NCI-H128 (cell line): ENCODE measurements around the gene SEMA3B.
"Not testable (repeated sequence)": the region's sequence is repeated elsewhere in the genome, so short reads cannot be mapped to it uniquely, and the experiment has no call there.

Experiments
- DNase-seq: peaks from one replicate; lab custom pipeline; 2025; ENCODE audit not compliant: unreplicated experiment; lab: John Stamatoyannopoulos, UW

The SEMA3B gene

GRCh38 chr3:50312041-50312440 is 43.1 kb downstream of the SEMA3B start:
- DNase-seq, result not testable (repeated sequence)

- no peak for DNase-seq
These were observed 45.4 kb downstream of the SEMA3B start for GRCh38 chr3:50314342-50314741.

- no peak for DNase-seq
These were observed 45.9 kb downstream of the SEMA3B start for GRCh38 chr3:50314816-50315215.

- DNase-seq, result no peak
These were observed 47.8 kb downstream of the SEMA3B start for GRCh38 chr3:50316657-50317242.

GRCh38 chr3:50317300-50317699 is 48.4 kb downstream of the SEMA3B start:
- no peak for DNase-seq

GRCh38 chr3:50318163-50318562 is 49.2 kb downstream of the SEMA3B start:
- no peak for DNase-seq

- DNase-seq, result no peak
These were observed 49.7 kb downstream of the SEMA3B start for GRCh38 chr3:50318615-50319014.

GRCh38 chr3:50319181-50319893 is 50.4 kb downstream of the SEMA3B start:
- no peak for DNase-seq

GRCh38 chr3:50319894-50320625 is 51.1 kb downstream of the SEMA3B start:
- DNase-seq, result no peak

- no peak for DNase-seq
These were observed 51.9 kb downstream of the SEMA3B start for GRCh38 chr3:50320853-50321335.

GRCh38 chr3:50321336-50322114 is 52.6 kb downstream of the SEMA3B start:
- DNase-seq, result peak; percentile 40

- no peak for DNase-seq
These were observed 53.1 kb downstream of the SEMA3B start for GRCh38 chr3:50322115-50322385.

- no peak for DNase-seq
These were observed 53.6 kb downstream of the SEMA3B start, which contains the start of gene HYAL2 for GRCh38 chr3:50322386-50323091. TSS of gene HYAL2 (minus strand) at chr3:50322745. CDS start at chr3:50320489, 2,256 bp downstream.

- no peak for DNase-seq
These were observed 54.2 kb downstream of the SEMA3B start for GRCh38 chr3:50323092-50323600.

- DNase-seq, result no peak
These were observed 54.8 kb downstream of the SEMA3B start for GRCh38 chr3:50323614-50324199.

GRCh38 chr3:50324351-50325112 is 55.6 kb downstream of the SEMA3B start:
- DNase-seq, result peak; percentile 32

GRCh38 chr3:50325113-50325480 is 56.1 kb downstream of the SEMA3B start:
- DNase-seq, result no peak

GRCh38 chr3:50325497-50326181 is 56.7 kb downstream of the SEMA3B start:
- DNase-seq, result no peak

- DNase-seq, result no peak
These were observed 57.2 kb downstream of the SEMA3B start for GRCh38 chr3:50326182-50326541.
